ENCODE measurements around the gene TUBG2. TPM values are rescaled to one million over a fixed set of nuclear protein-coding genes. Genes with fewer than 3 reads are reported as not detected.

TUBG2 gene
- total and polyA plus RNA-seq, 2 of the 8 experiments (the other 6 are each of a cell fraction or from before 2014, with no cell fraction given), result 14.8 to 16.6 TPM

GRCh38 chr17:42674755-42675347 lies 15.8 kb downstream of the TUBG2 start (continued):
- TF ChIP-seq CHD7 (IDR thresholded peaks at IDR 0.05; ENCODE audit: insufficient replicate concordance, low read length), result no peak
- TF ChIP-seq KDM1A (IDR thresholded peaks at IDR 0.05; ENCODE audit: borderline replicate concordance, low read length), result no peak; the same call in 1 of the 2 replicates
- no peak for TF ChIP-seq USF2 (IDR thresholded peaks at IDR 0.05; ENCODE audit: low read length)
- TF ChIP-seq BACH1 (IDR thresholded peaks at IDR 0.05; ENCODE audit: low read length), result no peak
- no peak for TF ChIP-seq SIRT6 (IDR thresholded peaks at IDR 0.05; ENCODE audit: low read length)
- no peak for TF ChIP-seq FOSL1 (IDR thresholded peaks at IDR 0.05; ENCODE audit: insufficient read depth, low read depth, low read length)
- no peak for TF ChIP-seq ZNF274 (IDR thresholded peaks at IDR 0.05; ENCODE audit: borderline replicate concordance, extremely low read depth, low read length)
- TF ChIP-seq BRCA1 (IDR thresholded peaks at IDR 0.05; ENCODE audit: low read depth, low read length), result no peak
- TF ChIP-seq GTF2F1 (IDR thresholded peaks at IDR 0.05; ENCODE audit: borderline replicate concordance, low read depth, low read length), result no peak
- TF ChIP-seq TAF1 (IDR thresholded peaks at IDR 0.05; ENCODE audit: low read depth, low read length), result no peak
